Neuronal stem cell (in vitro differentiated cells): ENCODE measurements around the gene CCDC85C.
A peak's percentile ranks its signal among the peaks of the same experiment; 100 is the strongest.

Experiments
- DNase-seq: peaks from one replicate; pipeline ENCODE4 v3.0.0-alpha.2; 2013; ENCODE audit warnings: low spot score
- H2AFZ ChIP-seq: one replicate; pipeline ENCODE4 v1.6.1; 2013; ENCODE audit warnings: mild to moderate bottlenecking, low read length, inconsistent platforms
- H2AK5ac ChIP-seq: 2 replicates; pipeline ENCODE4 v1.6.1; 2013; ENCODE audit warnings: low read depth, mild to moderate bottlenecking, inconsistent platforms, low read length, moderate library complexity, mixed read lengths
- H2BK120ac ChIP-seq: 2 replicates; pipeline ENCODE4 v1.6.1; 2013; ENCODE audit warnings: low read depth, mild to moderate bottlenecking, inconsistent platforms, low read length, moderate library complexity, mixed read lengths
- H2BK12ac ChIP-seq: one replicate; pipeline ENCODE4 v1.6.1; 2013; ENCODE audit warnings: low read length, inconsistent platforms
- H2BK15ac ChIP-seq: 2 replicates; pipeline ENCODE4 v1.6.1; 2013; ENCODE audit warnings: mild to moderate bottlenecking, low read length, inconsistent platforms, mixed read lengths
- H2BK5ac ChIP-seq: one replicate; pipeline ENCODE4 v1.6.1; 2013; ENCODE audit warnings: inconsistent platforms, mild to moderate bottlenecking, low read length, moderate library complexity
- H3K14ac ChIP-seq: one replicate; pipeline ENCODE4 v1.6.1; 2013; ENCODE audit warnings: low read length, inconsistent platforms
- H3K18ac ChIP-seq: 2 replicates; pipeline ENCODE4 v1.6.1; 2013; ENCODE audit warnings: low read length, inconsistent platforms
- H3K23ac ChIP-seq: 2 replicates; pipeline ENCODE4 v1.6.1; 2013; ENCODE audit warnings: low read depth, mild to moderate bottlenecking, mixed read lengths, low read length, inconsistent platforms; ENCODE audit not compliant: poor library complexity
- H3K27ac ChIP-seq: replicated peaks from 3 replicates; pipeline ENCODE4 v1.5.1; 2013; ENCODE audit warnings: low read length, inconsistent platforms
- H3K27me3 ChIP-seq, 3 experiments: 2 replicates each; pipeline ENCODE4 v1.6.1; 2013; ENCODE audit warnings: low read length in 3 of 3, mild to moderate bottlenecking in 2 of 3, inconsistent platforms in 1 of 3, low read depth in 1 of 3, mixed read lengths in 1 of 3, moderate library complexity in 1 of 3; ENCODE audit not compliant: control insufficient read depth in 3 of 3, insufficient read depth in 3 of 3
- H3K36me3 ChIP-seq, 2 donors: replicated peaks in 1 of 2; 2 replicates each; pipeline ENCODE4 v1.6.1; 2013; ENCODE audit warnings: low read length in 2 of 2; ENCODE audit not compliant: control insufficient read depth in 2 of 2, insufficient read depth in 2 of 2
- H3K4ac ChIP-seq: 2 replicates; pipeline ENCODE4 v1.6.1; 2013; ENCODE audit warnings: inconsistent platforms, mild to moderate bottlenecking, low read length, moderate library complexity
- H3K4me1 ChIP-seq, 2 donors: 1 replicate in 1 of 2; 2 replicates in 1 of 2; pipeline ENCODE4 v1.6.1; 2013; ENCODE audit warnings: low read length in 2 of 2, low read depth in 1 of 2; ENCODE audit not compliant: control insufficient read depth in 2 of 2, insufficient read depth in 1 of 2
- H3K4me2 ChIP-seq: one replicate; pipeline ENCODE4 v1.6.1; 2013; ENCODE audit warnings: mild to moderate bottlenecking, low read length, inconsistent platforms; ENCODE audit not compliant: insufficient read depth, poor library complexity, severe bottlenecking
- H3K4me3 ChIP-seq, 2 donors: 2 replicates each; pipeline ENCODE4 v1.5.1; 2013; ENCODE audit warnings: low read length in 2 of 2, mild to moderate bottlenecking in 2 of 2, inconsistent platforms in 1 of 2, moderate library complexity in 1 of 2
- H3K79me1 ChIP-seq: one replicate; pipeline ENCODE4 v1.6.1; 2013; ENCODE audit warnings: low read depth, mild to moderate bottlenecking, inconsistent platforms, low read length, moderate library complexity
- H3K9ac ChIP-seq: one replicate; pipeline ENCODE4 v1.6.1; 2013; ENCODE audit warnings: mild to moderate bottlenecking, low read depth, low read length, inconsistent platforms; ENCODE audit not compliant: poor library complexity
- H3K9me3 ChIP-seq, 2 donors: replicated peaks in 1 of 2; 2 replicates each; pipeline versions ENCODE3 to v1.6.1; 2013; ENCODE audit warnings: low read length in 2 of 2, mild to moderate bottlenecking in 2 of 2, inconsistent platforms in 1 of 2, low read depth in 1 of 2, mixed read lengths in 1 of 2, moderate library complexity in 1 of 2; ENCODE audit not compliant: control insufficient read depth in 2 of 2, insufficient read depth in 1 of 2
- H4K8ac ChIP-seq: one replicate; pipeline ENCODE4 v1.6.1; 2013; ENCODE audit warnings: low read depth, mild to moderate bottlenecking, inconsistent platforms, low read length, moderate library complexity
- H4K91ac ChIP-seq: one replicate; pipeline ENCODE4 v1.6.1; 2013; ENCODE audit warnings: low read length, low read depth, mild to moderate bottlenecking, inconsistent platforms; ENCODE audit not compliant: poor library complexity
- WGBS, 2 donors: extraction: QIAGEN DNeasy Blood & Tissue Kit; methylation state at CpG; one replicate each; pipeline ENCODE4 v1.1.7; 2013; ENCODE audit warnings: missing lambda C conversion rate in 2 of 2, mixed read lengths in 1 of 2; ENCODE audit not compliant: insufficient read length in 2 of 2, insufficient replicate concordance in 1 of 2; ENCODE audit errors: extremely low coverage in 2 of 2; 5-methylcytosine and 5-hydroxymethylcytosine counted together

Gene CCDC85C

DNA sequence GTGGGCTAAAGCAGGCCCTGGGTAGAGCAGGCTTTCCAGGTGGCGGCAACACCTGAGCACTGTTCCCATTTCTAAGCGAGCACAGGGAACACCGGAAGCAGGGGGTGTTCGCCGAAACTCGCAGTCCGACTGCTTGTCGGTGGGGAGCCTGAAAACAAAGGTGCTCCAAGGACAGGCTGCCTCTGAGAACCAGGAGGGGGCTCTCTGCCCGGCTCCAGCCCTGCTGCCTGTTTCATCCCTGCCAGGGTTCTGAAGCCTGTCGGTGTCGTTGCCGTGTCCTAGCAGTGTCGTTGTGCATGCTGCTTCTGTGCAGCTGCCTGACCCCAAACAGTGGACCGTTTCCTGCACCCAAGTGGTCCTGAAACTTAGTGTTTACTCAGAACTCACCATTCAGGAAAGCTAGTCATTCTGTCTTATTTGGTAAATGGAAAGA lies 101.0 kb downstream of the CCDC85C start:
- Histone ChIP-seq H3K4me1 (no peaks in the 10 kb centered on the region), H4K8ac (no peak overlapping the region), H3K79me1 (no peaks in the 10 kb centered on the region), H4K91ac (no peak overlapping the region), H3K9ac (peak overlapping the region; percentile 7), H2BK120ac (no peak overlapping the region), H3K27ac (no peak overlapping the region), H3K14ac (no peak overlapping the region), H2BK12ac (no peak overlapping the region), H3K4me2 (no peak overlapping the region), H3K18ac (no peak overlapping the region), H2BK15ac (no peak overlapping the region), H3K23ac (peak overlapping the region; percentile 38), H3K36me3 (peaks cover 42 to 99% of the 10 kb centered on the region in 2 donors), H3K9me3 (no peaks in the 10 kb centered on the region), H2BK5ac (no peak overlapping the region), H2AFZ (no peak overlapping the region), H2AK5ac (no peak overlapping the region), H3K4ac (no peak overlapping the region), H3K27me3 (no peaks in the 10 kb centered on the region), H3K4me3 (no peak overlapping the region)
- no CpG with 5 or more reads among the region's 14 CpGs for WGBS, 2 donors
- DNase-seq: no peak

- Histone ChIP-seq H2BK120ac (no peak overlapping the region), H3K4me2 (no peak overlapping the region), H2AFZ (no peak overlapping the region), H3K4me1 (no peaks in the 10 kb centered on the region), H3K4ac (no peak overlapping the region), H2BK15ac (no peak overlapping the region), H3K27ac (no peak overlapping the region), H3K4me3 (no peak overlapping the region), H3K9ac (no peak overlapping the region), H3K9me3 (no peaks in the 10 kb centered on the region), H3K23ac (no peak overlapping the region), H3K36me3 (peaks cover 28 to 96% of the 10 kb centered on the region in 2 donors), H4K8ac (no peak overlapping the region), H3K18ac (no peak overlapping the region), H4K91ac (no peak overlapping the region), H3K14ac (no peak overlapping the region), H2BK12ac (no peak overlapping the region), H2AK5ac (no peak overlapping the region), H3K27me3 (no peaks in the 10 kb centered on the region), H2BK5ac (no peak overlapping the region), H3K79me1 (peaks cover 2% of the 10 kb centered on the region)
- WGBS, 2 donors: no CpG with 5 or more reads among the region's 3 CpGs
- DNase-seq: no peak
Measured at GRCh38 chr14:99497894-99498293, 106.1 kb downstream of the CCDC85C start.

DNA sequence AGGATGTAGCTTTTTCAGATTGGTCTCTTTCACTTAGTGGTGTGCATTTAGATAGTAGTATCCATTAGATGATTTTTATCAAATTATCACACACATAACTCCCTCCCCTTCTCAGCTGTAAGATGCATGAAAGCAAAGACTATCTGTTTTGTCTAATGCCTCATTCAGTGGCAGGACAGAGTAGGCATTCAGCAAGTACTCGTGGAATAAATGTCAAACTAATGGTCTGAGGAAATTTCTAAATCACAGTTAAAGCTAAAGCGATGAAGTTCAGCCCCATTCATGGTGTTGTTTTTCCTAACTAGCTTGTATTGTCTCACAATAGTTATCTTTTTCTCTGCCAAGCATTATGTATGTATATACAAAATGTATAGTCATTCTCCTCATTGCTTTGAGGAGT lies 106.7 kb downstream of the CCDC85C start:
- Histone ChIP-seq H3K4me1 (no peaks in the 10 kb centered on the region), H2AFZ (no peak overlapping the region), H3K4ac (no peak overlapping the region), H4K8ac (no peak overlapping the region), H3K9me3 (no peaks in the 10 kb centered on the region), H3K18ac (no peak overlapping the region), H3K79me1 (peaks cover 4% of the 10 kb centered on the region), H4K91ac (no peak overlapping the region), H3K14ac (no peak overlapping the region), H3K27ac (no peak overlapping the region), H2BK120ac (no peak overlapping the region), H3K36me3 (peaks cover 24 to 96% of the 10 kb centered on the region in 2 donors), H2BK12ac (no peak overlapping the region), H2AK5ac (no peak overlapping the region), H3K27me3 (no peaks in the 10 kb centered on the region), H3K4me3 (no peak overlapping the region), H2BK15ac (no peak overlapping the region), H2BK5ac (no peak overlapping the region), H3K23ac (no peak overlapping the region), H3K9ac (no peak overlapping the region), H3K4me2 (no peak overlapping the region)
- DNase-seq: no peak
- no CpG with 5 or more reads among the region's 2 CpGs for WGBS, 2 donors

DNA sequence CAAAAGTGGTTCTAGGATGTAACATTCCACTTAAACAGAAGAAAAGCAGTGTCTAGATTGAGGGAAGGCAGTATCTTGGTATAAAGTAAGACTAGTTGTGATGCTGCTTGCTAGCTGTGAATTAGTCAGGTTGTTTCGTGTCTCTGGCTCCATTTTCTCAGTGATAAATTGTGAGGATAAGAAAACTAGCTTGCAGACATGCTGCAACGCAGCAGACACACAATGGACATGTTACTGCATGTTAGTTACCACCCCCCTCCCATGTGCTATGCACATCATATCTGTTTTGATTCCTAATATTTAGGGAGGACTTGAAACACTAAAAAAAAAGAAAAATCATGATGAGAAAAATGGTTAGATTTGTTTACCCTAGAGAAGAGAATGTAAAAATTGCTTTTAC lies 119.9 kb downstream of the CCDC85C start:
- Histone ChIP-seq H2BK15ac (no peak overlapping the region), H3K4me3 (no peak overlapping the region), H2BK5ac (no peak overlapping the region), H3K27ac (no peak overlapping the region), H3K14ac (no peak overlapping the region), H3K9me3 (no peaks in the 10 kb centered on the region), H3K4me2 (no peak overlapping the region), H2BK12ac (no peak overlapping the region), H4K8ac (no peak overlapping the region), H3K18ac (no peak overlapping the region), H3K27me3 (no peaks in the 10 kb centered on the region), H2BK120ac (no peak overlapping the region), H3K36me3 (no peaks in the 10 kb centered on the region), H2AK5ac (no peak overlapping the region), H2AFZ (no peak overlapping the region), H4K91ac (no peak overlapping the region), H3K4me1 (peaks cover 2 to 7% of the 10 kb centered on the region in 2 donors), H3K4ac (no peak overlapping the region), H3K79me1 (peaks cover 3% of the 10 kb centered on the region), H3K9ac (no peak overlapping the region), H3K23ac (no peak overlapping the region)
- WGBS, 2 donors: no CpG with 5 or more reads among the region's 2 CpGs
- no peak for DNase-seq
